Bronchial smooth muscle cell (primary cell): Measurements from ENCODE around the gene PPP3CB. TPM values are rescaled to one million over a fixed set of nuclear protein-coding genes. Genes with fewer than 3 reads are reported as not detected.

Experiments used
- total RNA-seq: library from RNA; depleted of rRNA; stranded (reverse); fragments of >200 nt; gene quantifications from 2 replicates; pipeline ENCODE4 v1.2.1, GENCODE V29; 2014

The PPP3CB gene
- total RNA-seq, result 22.8 and 27.6 TPM in 2 replicates

DNA sequence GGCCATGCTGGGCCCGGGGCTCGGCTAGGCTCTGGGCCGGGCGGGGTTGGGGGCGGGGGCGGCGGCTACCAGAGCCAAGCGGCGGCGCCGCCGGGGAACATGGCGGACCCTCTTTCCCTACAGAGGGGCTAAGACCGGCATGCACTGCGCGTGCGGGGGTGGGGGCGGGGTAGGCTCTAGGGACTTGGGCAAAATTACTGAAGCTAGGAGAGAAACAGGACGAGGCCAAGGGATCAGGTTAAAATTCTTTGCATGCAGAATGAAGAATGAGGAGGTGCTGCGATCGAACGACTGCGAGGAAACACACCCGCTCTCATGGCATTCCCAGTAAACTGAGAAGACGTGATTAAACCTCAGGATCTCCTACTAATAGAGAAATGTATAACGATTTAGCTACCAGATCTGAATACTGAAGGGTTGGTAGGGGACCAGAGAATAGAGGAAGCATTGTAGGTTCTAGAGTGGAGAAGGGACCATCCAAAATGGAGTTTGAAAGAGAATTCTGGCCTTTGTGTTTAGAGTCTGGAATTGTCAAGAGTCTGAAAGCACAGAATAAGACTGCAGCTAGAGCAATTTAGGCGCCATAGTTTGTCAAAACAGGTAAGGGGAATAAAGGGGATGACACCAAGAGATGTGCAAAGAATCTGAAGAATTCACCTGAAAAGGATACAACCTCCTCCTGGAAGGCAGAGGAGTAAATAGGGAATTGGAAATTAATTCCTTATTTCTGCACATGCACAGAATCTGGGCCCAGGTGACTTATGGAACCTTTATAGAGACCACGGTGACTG is at the start of gene PPP3CB:
Gene PPP3CB, minus strand, starts transcription at position 141 of the 791 bp plus-strand sequence. Its CDS starts 135 bp downstream, at position 6.

DNA sequence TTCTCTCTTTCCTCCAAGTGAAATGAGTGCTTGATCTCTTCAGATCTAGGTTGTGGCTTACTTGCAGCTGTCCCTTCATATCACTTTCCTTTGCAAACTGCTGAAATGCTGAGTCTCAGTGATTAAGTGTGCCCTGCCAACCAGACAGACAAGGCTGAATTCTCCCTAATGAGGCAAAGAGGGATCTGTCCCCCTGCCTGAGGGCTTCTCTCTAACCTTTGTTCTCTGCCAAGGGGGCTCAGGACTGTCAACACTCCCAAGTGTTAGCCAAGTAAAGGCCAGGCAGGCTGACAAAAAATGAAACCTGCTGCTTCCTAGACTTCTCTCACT is 62.3 kb downstream of the PPP3CB start, which contains the start of gene MSS51:
Gene MSS51, minus strand, starts transcription at position 24 of the 330 bp plus-strand sequence. CDS start 5,277 bp downstream, outside the sequence.

DNA sequence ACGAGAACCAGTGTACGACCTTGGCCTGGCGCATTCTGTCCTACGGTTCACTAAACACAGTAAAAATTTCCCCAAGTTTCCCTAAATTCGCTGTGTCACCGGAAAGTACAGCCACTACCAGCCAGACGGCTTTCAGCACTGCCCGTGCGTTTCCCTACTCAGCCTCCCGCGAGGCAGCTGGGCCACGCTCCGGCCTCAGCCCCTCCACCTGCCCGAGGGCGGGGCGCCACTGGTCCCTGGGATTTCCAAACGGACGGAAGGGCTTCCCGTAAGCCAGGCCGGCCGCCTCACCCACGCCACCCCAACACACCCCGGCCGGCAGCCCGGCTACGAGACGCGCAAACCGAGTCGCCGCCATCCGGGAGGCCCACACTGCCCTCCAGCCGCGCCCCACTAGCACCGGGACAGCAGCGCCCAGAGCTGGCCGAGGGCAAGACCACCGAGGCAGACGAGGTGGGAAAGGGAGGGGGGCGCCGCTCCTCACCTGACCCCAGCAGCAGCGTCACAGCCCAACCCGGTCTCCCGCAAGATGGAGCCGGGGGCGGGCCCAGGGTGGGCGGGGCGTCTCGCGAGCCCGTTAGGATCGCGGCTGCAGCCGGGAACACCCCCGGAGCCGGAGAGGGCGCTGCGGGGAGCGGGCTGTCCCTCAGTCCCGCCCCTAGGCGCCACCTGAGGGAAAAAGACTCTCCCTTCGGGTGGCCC is 82.1 kb downstream of the PPP3CB start, which contains the start of gene ANXA7:
Gene ANXA7, minus strand, starts transcription at position 531 of the 702 bp plus-strand sequence. CDS start 13,202 bp downstream, outside the sequence.

Other genes starting within 250 kb of the PPP3CB start
- 13.9 and 15.6 TPM in 2 replicates for gene DNAJC9, start 248.8 kb downstream of the PPP3CB start, total RNA-seq
- 51.9 and 52.3 TPM in 2 replicates for gene MRPS16, start 243.4 kb downstream of the PPP3CB start, total RNA-seq
- 1.4 and 2.1 TPM in 2 replicates for gene CFAP70, start 137.2 kb downstream of the PPP3CB start, total RNA-seq
- 115 and 135 TPM in 2 replicates for gene ANXA7, start 82.0 kb downstream of the PPP3CB start, total RNA-seq
- 1.1 and 1.4 TPM in 2 replicates for gene MSS51, start 62.5 kb downstream of the PPP3CB start, total RNA-seq
- 4.4 and 7.8 TPM in 2 replicates for gene USP54, start 95.3 kb upstream of the PPP3CB start, total RNA-seq
- gene MYOZ1, start 145.4 kb upstream of the PPP3CB start, total RNA-seq, result under 0.01 and 0.43 TPM in 2 replicates
- gene SYNPO2L, start 160.0 kb upstream of the PPP3CB start, total RNA-seq, result not detected in 2 replicates
- gene AGAP5, start 202.1 kb upstream of the PPP3CB start, total RNA-seq, result 2.7 and 2.8 TPM in 2 replicates
- 51.4 and 52.0 TPM in 2 replicates for gene SEC24C, start 248.3 kb upstream of the PPP3CB start, total RNA-seq